D721Med (cell line): ENCODE measurements around the gene HRCT1.
A peak's percentile ranks its signal among the peaks of the same experiment; 100 is the strongest.
"Not testable (repeated sequence)": the region's sequence is repeated elsewhere in the genome, so short reads cannot be mapped to it uniquely, and the experiment has no call there.

Experiments
- DNase-seq: peaks from one replicate; pipeline ENCODE4 v3.0.0; 2011; ENCODE audit warnings: low spot score; ENCODE audit not compliant: insufficient read length
- FAIRE-seq: peaks from 2 replicates; lab custom pipeline; 2011; peaks lifted over from hg19 to GRCh38; lab: Jason Lieb, UNC
- TF ChIP-seq, protein P1 (sequence below): IDR thresholded peaks from 2 replicates; pipeline ENCODE4 v1.5.1; 2012; ENCODE audit warnings: mild to moderate bottlenecking, control low read depth; ENCODE audit not compliant: insufficient read depth; ENCODE audit errors: missing control alignments

The HRCT1 gene

DNA sequence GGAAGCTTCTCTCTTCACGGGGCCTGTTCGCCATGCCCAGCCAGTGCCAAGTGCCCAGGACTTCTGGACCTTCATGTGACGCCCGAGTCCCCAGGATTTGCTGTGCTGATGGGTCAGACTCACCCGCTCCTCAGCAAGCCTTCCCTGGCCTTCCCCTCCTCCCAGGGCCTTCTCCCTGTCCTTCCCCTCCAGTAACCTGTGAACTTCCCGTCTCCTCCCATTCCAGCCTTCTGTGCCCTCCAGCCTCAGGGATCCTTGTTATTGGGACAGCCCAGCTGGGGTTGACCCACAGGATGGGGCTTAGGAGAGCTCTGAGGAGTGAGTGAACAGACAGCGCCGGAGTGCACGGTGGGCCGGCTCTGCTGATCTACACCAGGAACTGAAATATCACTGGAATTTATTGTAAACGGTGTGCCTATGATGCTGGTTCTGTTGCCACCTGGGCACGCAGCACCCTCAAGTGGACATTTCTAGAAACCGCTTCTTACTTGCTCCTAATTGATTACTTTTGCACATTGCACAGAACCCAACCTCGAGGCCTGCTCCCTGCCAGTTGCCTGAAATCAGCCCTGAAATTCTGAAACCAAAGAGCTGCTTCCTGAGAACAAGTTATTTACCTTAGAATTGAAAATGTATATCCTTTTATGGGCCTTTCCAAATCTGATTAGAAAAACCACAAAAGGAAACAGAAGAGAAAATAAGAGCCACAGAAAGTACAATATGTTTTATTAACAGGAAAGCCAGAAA, 4.8 kb downstream of the HRCT1 start:
- DNase-seq, result no peak

DNA sequence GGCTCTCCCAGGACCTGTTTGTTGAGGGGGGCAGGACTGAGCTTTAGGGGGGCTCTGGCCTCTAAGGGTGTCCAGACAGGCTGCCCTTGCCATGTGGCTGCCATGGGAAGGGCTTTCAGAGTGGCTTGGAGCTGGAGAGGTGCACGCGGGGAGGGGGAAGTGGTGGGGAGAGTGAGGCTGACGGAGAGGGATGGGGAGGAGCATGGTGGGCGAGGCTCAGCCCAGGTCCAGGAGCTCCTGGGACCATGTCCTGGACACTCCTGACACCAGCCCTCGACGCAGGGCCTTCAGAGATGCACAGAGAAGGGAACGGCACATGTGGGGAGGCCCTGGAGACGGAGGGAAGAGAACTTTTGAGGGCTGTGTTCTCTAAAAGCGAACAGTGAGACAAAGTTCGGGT, 5.7 kb downstream of the HRCT1 start:
- no peak for DNase-seq
- FAIRE-seq, result no peak
- TF ChIP-seq, protein P1, sequence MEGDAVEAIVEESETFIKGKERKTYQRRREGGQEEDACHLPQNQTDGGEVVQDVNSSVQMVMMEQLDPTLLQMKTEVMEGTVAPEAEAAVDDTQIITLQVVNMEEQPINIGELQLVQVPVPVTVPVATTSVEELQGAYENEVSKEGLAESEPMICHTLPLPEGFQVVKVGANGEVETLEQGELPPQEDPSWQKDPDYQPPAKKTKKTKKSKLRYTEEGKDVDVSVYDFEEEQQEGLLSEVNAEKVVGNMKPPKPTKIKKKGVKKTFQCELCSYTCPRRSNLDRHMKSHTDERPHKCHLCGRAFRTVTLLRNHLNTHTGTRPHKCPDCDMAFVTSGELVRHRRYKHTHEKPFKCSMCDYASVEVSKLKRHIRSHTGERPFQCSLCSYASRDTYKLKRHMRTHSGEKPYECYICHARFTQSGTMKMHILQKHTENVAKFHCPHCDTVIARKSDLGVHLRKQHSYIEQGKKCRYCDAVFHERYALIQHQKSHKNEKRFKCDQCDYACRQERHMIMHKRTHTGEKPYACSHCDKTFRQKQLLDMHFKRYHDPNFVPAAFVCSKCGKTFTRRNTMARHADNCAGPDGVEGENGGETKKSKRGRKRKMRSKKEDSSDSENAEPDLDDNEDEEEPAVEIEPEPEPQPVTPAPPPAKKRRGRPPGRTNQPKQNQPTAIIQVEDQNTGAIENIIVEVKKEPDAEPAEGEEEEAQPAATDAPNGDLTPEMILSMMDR, result no peak

More for the DNA sequence above, 4.8 kb downstream of the HRCT1 start:
- TF ChIP-seq, protein P1, result peak; percentile 36
- no peak for FAIRE-seq

DNA sequence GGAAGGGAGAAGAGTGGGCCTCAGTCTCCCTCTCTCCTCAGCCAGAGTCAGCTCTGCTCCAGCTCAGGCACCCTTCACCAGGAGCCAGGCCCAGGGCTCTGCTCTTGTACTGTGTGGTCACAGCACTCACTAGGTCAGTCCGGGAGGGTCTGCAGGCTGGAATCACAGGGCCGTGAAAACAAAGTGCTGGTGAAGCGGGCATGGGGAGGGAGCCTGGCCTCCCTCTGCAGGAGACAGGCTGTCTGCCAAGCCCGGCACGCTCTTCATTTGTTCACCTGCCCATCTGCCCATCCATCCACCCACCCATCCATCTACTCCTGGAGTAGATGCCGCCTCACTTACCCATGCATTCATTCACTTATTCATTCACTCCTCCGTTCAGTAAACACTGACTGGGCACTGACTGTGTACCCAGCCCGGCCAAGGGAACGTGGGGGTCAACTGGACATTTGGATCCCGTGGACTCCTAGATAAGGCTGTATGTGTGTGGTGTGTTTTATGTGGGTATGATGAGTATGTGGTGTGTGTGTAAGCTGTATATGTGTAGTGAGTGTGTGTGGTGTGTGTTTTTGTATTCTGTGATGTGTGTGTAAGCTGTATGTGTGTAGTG, 6.9 kb downstream of the HRCT1 start:
- DNase-seq, result no peak
- FAIRE-seq, result no peak
- TF ChIP-seq, protein P1, result no peak

DNA sequence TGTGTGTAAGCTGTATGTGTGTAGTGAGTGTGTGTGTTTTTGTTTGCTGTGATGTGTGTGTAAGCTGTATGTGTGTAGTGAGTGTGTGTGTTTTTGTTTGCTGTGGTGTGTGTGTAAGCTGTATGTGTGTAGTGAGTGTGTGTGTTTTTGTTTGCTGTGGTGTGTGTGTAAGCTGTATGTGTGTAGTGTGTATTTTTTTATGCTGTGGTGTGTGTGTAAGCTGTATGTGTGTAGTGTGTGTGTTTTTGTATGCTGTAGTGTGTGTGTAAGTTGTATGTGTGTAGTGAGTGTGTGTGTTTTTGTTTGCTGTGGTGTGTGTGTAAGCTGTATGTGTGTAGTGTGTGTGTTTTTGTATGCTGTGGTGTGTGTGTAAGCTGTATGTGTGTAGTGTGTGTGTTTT, 7.4 kb downstream of the HRCT1 start:
- peak; percentile 85 for FAIRE-seq

DNA sequence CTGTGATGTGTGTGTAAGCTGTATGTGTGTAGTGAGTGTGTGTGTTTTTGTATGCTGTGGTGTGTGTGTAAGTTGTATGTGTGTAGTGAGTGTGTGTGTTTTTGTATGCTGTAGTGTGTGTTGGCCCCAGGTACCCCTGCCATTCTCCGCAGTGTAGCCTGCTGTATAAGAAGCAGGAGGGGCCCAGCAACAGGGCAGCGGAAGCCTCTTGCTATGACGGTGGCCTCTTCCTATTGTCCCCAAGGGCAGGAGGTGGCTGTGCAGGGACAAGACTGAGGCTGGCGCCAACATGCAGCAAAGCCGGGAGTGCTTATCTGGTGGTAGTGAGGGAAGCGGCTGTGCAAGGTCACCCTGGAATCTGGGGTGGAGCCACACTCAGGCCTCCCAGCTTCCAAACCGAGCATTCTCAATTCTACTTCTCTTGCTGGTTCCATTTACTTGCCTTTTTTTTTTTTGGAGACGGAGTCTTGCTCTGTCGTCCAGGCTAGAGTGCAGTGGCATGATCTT, 8.4 kb downstream of the HRCT1 start:
- peak; percentile 51 for FAIRE-seq
- TF ChIP-seq, protein P1, result no peak
- DNase-seq, result no peak

More for the DNA sequence above, 7.4 kb downstream of the HRCT1 start:
- not testable (repeated sequence) for DNase-seq

DNA sequence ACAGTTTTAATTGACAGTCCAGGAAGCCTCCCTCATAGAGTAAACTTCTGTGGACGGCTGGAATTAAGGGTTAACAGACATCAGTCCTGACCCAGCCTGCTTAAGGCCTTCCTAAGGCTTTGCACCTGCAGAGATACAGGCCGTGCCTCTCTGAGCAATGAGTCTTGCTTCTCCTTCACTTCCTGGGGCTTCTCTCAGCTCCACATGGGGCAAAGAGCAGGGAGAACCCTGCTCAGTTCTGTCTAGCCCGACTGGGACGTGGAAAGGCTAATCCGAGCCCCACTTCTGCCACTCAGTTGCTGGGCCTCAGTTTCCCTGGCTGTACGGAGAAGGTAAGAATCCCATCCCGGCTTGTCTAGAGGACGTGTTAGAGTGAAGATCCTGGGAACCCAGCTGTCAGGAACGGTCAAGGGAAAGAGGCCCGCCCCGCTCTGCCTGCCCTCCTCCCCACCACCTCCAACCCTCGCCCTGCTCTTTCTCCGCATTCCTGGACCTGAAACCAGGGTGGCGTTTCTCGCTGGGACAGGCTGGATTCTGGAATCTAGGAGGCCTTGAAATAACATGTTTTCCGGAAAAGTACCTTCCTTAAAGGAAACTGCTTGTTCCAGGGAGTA, 9.8 kb downstream of the HRCT1 start:
- TF ChIP-seq, protein P1, result no peak
- DNase-seq, result no peak

DNA sequence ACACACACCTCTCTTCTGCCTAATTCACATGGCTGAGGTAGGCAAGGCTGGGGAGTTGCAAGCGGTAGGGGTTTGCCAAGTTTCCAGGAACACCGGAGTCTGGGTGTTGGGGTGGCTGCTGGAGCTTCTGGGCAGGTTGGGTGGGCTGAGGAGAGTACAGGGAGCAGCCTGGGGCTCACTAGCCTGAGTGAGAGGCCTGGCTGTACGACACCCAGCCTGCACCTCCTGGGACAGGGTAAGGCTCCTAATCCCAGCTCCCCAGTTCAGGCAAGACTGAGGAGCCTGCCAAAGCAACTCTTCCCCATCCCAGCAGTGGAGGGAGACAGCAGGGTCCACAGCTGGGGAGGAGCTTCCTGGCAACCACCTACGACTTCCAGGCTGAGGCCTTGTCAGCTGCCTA, 11.3 kb downstream of the HRCT1 start:
- FAIRE-seq, result no peak
- DNase-seq, result no peak
- TF ChIP-seq, protein P1, result no peak

More for the DNA sequence above, 9.8 kb downstream of the HRCT1 start:
- FAIRE-seq, result no peak
